HG02870 (cell line): ENCODE measurements around the gene P2RY13.
A peak's percentile ranks its signal among the peaks of the same experiment; 100 is the strongest.

Experiments
- ATAC-seq: cut with Tn5 transposase; IDR thresholded peaks from one replicate; pipeline ENCODE4 v1.9.1; 2021; ENCODE audit warnings: mild to moderate bottlenecking, moderate library complexity; ENCODE audit not compliant: unreplicated experiment

P2RY13 gene

GRCh38 chr3:151297429-151297828 is 31.9 kb downstream of the P2RY13 start:
- ATAC-seq = no peak

GRCh38 chr3:151296226-151296625 is 33.1 kb downstream of the P2RY13 start:
- ATAC-seq = no peak

- no peak for ATAC-seq
Measured at GRCh38 chr3:151293127-151293526, 36.2 kb downstream of the P2RY13 start.

DNA sequence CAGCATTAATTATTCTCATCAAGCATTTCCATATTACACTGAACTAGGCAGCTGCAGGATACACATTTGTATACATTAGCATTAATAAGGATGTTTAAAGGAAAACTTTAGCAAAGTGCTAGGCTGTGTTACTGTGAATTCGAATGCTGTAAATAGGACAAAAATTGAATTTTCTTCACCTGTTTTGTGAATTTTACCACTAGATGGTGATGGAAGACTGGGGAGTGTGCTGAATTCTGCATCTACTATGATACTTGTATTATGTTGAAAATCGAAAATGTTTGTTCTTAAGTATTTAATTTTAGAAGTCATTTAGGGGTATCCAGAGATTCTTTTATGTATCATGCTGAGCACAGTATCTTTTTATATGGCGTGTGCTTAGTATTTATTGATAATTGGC is 38.7 kb downstream of the P2RY13 start:
- ATAC-seq = no peak

DNA sequence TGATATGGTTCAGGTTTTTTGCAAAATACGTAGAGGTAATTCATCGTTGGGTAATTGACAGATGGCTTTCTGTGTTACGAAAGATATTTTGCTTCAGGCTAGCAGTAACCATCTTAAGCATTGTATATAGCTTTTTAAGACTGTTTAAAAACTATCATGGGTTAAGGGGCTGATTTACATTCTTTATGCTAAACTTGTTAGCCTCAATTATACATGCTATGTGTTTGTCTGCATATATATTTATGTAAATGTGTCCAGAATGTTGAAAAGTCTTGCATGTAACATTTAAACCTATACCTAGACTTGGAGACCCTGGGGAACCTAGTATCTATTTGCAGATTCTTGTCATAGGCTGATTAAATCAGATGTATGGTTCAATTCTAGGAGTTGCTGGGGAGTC is 39.9 kb downstream of the P2RY13 start:
- no peak for ATAC-seq

DNA sequence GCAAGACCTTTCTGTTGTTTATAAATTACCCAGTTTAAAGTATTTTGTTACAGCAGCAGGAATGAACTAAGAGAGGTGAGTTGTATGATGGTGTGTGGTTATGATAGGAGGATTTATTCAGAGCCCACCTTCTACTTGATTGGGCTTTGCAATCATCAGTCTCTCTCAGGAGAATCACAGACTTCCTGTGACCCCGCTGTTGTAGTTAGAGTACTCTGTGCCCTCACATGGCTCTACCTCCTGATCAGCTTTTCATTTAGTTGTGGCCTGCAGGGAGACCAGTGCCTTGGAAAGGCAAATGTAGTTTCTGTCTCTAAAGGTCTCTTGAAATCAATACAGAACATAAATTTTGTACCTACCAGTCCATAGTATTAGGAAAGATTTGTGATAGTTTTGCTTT is 43.4 kb downstream of the P2RY13 start:
- no peak for ATAC-seq

GRCh38 chr3:151283907-151284461 is 45.4 kb downstream of the P2RY13 start:
- ATAC-seq = no peak

- no peak for ATAC-seq
Measured at GRCh38 chr3:151283387-151283786, 46.0 kb downstream of the P2RY13 start.

DNA sequence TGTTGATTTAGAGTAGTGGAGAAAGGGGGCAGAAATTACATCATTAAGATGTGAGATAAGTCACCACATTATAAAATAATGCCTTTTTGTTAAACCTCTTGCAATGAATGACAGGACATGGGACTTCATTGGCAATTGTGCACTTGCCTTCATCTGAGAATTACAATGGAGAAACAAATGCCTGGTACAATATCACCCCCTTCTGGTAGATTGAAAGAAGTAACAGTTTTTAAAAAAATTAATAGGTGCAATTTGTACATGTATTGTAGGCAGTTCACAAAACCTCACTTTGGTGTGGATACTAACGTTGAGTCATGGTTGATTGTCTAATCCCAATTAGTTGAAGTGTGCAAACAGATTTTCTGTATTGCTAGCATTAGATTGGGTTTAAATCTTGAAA is 46.4 kb downstream of the P2RY13 start:
- no peak for ATAC-seq

DNA sequence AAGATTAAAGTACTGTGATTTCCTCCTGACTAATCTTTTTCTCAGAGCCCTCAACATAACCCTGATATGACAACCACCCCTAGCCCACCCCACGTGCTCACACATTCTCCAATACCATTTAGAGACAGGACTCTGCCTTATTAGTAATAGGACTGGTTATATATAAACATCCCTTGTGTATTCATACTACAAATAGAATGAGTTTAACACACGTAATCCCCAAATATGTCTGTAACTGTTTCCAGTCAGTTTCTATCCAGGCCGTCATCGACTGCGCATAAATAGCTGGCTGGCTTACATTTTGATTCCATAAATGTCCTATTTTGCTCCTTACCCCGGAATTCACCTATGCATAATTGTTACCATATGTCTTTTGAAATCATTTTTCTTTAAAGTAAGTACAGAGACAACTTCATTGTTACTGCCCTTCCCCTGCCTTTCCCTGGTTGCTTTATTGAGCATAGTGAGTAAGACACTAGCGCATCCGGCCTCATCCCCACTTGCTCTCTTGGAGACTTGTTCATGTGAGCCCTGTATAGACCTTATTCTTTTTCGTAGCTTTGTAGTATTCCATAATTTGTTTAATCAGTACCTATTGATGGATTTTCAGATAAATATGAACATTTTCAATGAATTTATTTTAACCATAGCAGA is 47.6 kb downstream of the P2RY13 start:
- ATAC-seq = no peak

GRCh38 chr3:151278230-151278629 is 51.1 kb downstream of the P2RY13 start, which contains the start of gene P2RY14:
Gene P2RY14, minus strand, starts transcription at chr3:151278542. Its CDS starts 64,226 bp downstream, at chr3:151214316.
- ATAC-seq = no peak

DNA sequence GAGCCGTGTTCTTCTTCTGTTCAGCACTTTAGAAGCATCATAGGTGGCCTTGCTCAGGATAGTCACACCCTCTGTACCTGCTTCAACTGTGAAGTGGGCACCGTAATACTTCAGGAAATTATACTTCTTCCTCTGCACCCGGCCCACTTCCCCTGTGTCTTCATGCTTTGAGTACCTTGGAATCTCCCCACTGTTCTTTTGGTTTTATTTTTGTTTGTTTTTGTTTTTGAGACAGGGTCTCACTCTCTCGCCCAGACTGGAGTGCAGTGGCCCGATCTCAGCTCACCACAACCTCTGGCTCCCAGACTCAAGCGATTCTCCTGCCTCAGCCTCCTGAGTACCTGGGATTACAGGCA is 52.7 kb downstream of the P2RY13 start:
- ATAC-seq = peak; percentile 60
